Dedifferentiated amniotic fluid mesenchymal stem cell (primary cell): ENCODE measurements around the gene CSNK1A1L.
"Not testable (repeated sequence)": the region's sequence is repeated elsewhere in the genome, so short reads cannot be mapped to it uniquely, and the experiment has no call there.

Experiments
- DNase-seq: peaks from one replicate; pipeline ENCODE4 v3.0.0-alpha.2; 2016; ENCODE audit errors: extremely low spot score

CSNK1A1L gene

DNA sequence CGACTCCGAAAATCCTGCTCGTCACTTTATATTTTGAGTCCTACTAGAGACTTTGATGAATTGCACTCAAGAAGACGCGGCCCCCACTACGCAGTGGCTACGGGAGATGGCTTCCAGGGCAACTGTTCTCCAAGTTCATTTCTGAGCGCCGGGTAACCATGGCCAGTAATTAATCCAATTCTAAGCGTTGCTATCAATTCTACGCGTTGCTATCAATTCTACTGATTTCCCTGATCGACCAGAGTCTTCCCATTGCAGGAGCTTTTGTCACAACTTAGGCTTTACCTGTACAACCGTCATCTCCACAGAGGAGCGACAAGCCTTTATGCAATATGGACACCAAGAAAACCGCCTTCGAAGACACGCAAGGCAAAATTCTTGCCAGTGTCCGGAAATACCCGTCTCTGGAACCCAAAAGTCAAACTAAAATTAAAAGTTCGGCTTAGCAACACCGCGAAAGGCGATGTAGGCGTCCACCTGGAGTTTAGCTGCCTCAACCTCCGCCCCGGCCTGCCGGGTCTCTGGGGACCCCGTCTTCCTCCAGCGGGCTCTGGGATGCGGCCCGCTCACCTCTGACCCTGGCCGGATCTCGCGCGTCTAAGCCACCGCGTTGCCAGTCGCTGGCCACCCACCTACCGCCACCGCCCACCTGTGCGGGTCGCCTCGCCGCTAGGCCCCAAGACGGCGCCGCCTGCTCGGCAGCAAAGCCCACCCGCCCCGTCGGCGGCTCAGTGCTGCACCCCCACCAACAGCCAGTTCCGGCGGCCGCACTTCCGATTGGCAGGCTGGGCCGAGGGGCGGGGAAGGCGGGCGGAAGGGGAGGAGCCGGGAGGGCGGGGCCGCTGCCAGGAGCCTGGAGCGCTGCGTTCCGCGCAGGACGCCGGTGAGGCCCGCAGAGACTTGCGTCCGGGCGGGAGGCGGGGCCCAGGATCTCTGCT lies 46.3 kb downstream of the CSNK1A1L start, which contains the start of gene SUPT20H:
TSS of gene SUPT20H (minus strand) at position 779 of the 938 bp plus-strand sequence. CDS start 8,198 bp downstream, outside the sequence.
- peak; percentile 77 for DNase-seq

DNA sequence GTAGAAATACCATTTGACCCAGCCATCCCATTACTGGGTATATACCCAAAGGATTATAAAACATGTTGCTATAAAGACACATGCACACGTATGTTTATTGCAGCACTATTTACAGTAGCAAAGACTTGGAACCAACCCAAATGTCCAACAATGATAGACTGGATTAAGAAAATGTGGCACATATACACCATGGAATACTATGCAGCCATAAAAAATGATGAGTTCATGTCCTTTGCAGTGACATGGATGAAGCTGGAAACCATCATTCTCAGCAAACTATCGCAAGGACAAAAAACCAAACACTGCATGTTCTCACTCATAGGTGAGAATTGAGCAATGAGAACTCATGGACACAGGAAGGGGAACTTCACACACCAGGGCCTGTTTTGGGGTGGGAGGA lies 49.2 kb downstream of the CSNK1A1L start:
- not testable (repeated sequence) for DNase-seq
